Mucosa of stomach (tissue), 1 donor: ENCODE measurements around the gene TLCD1.

Experiments used
- H3K27me3 ChIP-seq: one replicate; pipeline ENCODE4 v1.7.0; 2013; ENCODE audit warnings: mild to moderate bottlenecking, low read length; ENCODE audit not compliant: control insufficient read depth, insufficient read depth
- H3K36me3 ChIP-seq: one replicate; pipeline ENCODE4 v1.7.0; 2013; ENCODE audit warnings: low read length; ENCODE audit not compliant: control insufficient read depth, insufficient read depth
- H3K4me1 ChIP-seq: one replicate; pipeline ENCODE4 v1.7.0; 2013; ENCODE audit warnings: mild to moderate bottlenecking, low read length; ENCODE audit not compliant: control insufficient read depth, insufficient read depth
- H3K4me3 ChIP-seq: one replicate; pipeline ENCODE4 v1.7.0; 2013; ENCODE audit warnings: low read length
- H3K9ac ChIP-seq: one replicate; pipeline ENCODE4 v1.7.0; 2013; ENCODE audit warnings: mild to moderate bottlenecking, low read length, moderate library complexity
- H3K9me3 ChIP-seq: one replicate; pipeline ENCODE4 v1.7.0; 2013; ENCODE audit warnings: mild to moderate bottlenecking, low read length, moderate library complexity; ENCODE audit not compliant: control insufficient read depth
- donor health status: Pancreatic carcinoma.

TLCD1 gene

GRCh38 chr17:28702026-28702751, 23.8 kb downstream of the TLCD1 start:
- Histone ChIP-seq H3K9ac (no peak overlapping the region), H3K4me3 (no peak overlapping the region)

GRCh38 chr17:28700830-28701492, 25.1 kb downstream of the TLCD1 start:
- H3K9ac ChIP-seq: no peak overlapping the region

More at GRCh38 chr17:28702026-28702751, 23.8 kb downstream of the TLCD1 start:
- H3K9me3 ChIP-seq: no peaks in the 10 kb centered on the region
- H3K4me1 ChIP-seq: peaks cover 33% of the 10 kb centered on the region
- H3K27me3 ChIP-seq: no peaks in the 10 kb centered on the region
- peaks cover 45% of the 10 kb centered on the region for H3K36me3 ChIP-seq

GRCh38 chr17:28700278-28700677, 25.8 kb downstream of the TLCD1 start:
- Histone ChIP-seq H3K27me3 (no peaks in the 10 kb centered on the region), H3K4me1 (peaks cover 42% of the 10 kb centered on the region), H3K36me3 (peaks cover 59% of the 10 kb centered on the region), H3K9me3 (no peaks in the 10 kb centered on the region), H3K4me3 (no peak overlapping the region), H3K9ac (no peak overlapping the region)

More at GRCh38 chr17:28700830-28701492, 25.1 kb downstream of the TLCD1 start:
- H3K4me3 ChIP-seq: no peak overlapping the region
- H3K27me3 ChIP-seq: no peaks in the 10 kb centered on the region
- H3K4me1 ChIP-seq: peaks cover 42% of the 10 kb centered on the region
- H3K36me3 ChIP-seq: peaks cover 52% of the 10 kb centered on the region
- no peaks in the 10 kb centered on the region for H3K9me3 ChIP-seq

GRCh38 chr17:28698253-28698941, 27.6 kb downstream of the TLCD1 start:
- H3K36me3 ChIP-seq: peaks cover 60% of the 10 kb centered on the region
- no peaks in the 10 kb centered on the region for H3K9me3 ChIP-seq
- peaks cover 42% of the 10 kb centered on the region for H3K4me1 ChIP-seq
- H3K9ac ChIP-seq: peak overlapping the region; percentile 11
- no peaks in the 10 kb centered on the region for H3K27me3 ChIP-seq
- no peak overlapping the region for H3K4me3 ChIP-seq

- Histone ChIP-seq H3K36me3 (peaks cover 29% of the 10 kb centered on the region), H3K4me3 (no peak overlapping the region)
Measured at GRCh38 chr17:28693869-28694268, 32.2 kb downstream of the TLCD1 start.

GRCh38 chr17:28689011-28689410, 37.0 kb downstream of the TLCD1 start:
- H3K4me1 ChIP-seq: no peaks in the 10 kb centered on the region
- no peak overlapping the region for H3K9ac ChIP-seq
- no peaks in the 10 kb centered on the region for H3K9me3 ChIP-seq
- H3K36me3 ChIP-seq: peaks cover 22% of the 10 kb centered on the region
- no peak overlapping the region for H3K4me3 ChIP-seq
- no peaks in the 10 kb centered on the region for H3K27me3 ChIP-seq

More at GRCh38 chr17:28693869-28694268, 32.2 kb downstream of the TLCD1 start:
- Histone ChIP-seq H3K4me1 (peaks cover 26% of the 10 kb centered on the region), H3K9ac (no peak overlapping the region), H3K27me3 (no peaks in the 10 kb centered on the region), H3K9me3 (no peaks in the 10 kb centered on the region)

GRCh38 chr17:28688481-28688880, 37.6 kb downstream of the TLCD1 start:
- Histone ChIP-seq H3K27me3 (no peaks in the 10 kb centered on the region), H3K9me3 (no peaks in the 10 kb centered on the region), H3K36me3 (peaks cover 23% of the 10 kb centered on the region), H3K4me3 (no peak overlapping the region), H3K4me1 (no peaks in the 10 kb centered on the region), H3K9ac (no peak overlapping the region)

GRCh38 chr17:28686296-28686695, 39.7 kb downstream of the TLCD1 start:
- Histone ChIP-seq H3K4me1 (no peaks in the 10 kb centered on the region), H3K4me3 (no peak overlapping the region), H3K36me3 (peaks cover 36% of the 10 kb centered on the region), H3K9ac (no peak overlapping the region), H3K27me3 (no peaks in the 10 kb centered on the region), H3K9me3 (no peaks in the 10 kb centered on the region)

- H3K4me1 ChIP-seq: no peaks in the 10 kb centered on the region
- H3K4me3 ChIP-seq: no peak overlapping the region
- no peaks in the 10 kb centered on the region for H3K27me3 ChIP-seq
- peaks cover 36% of the 10 kb centered on the region for H3K36me3 ChIP-seq
- no peak overlapping the region for H3K9ac ChIP-seq
- no peaks in the 10 kb centered on the region for H3K9me3 ChIP-seq
Measured at GRCh38 chr17:28685366-28685765, 40.7 kb downstream of the TLCD1 start.

- no peaks in the 10 kb centered on the region for H3K4me1 ChIP-seq
- no peaks in the 10 kb centered on the region for H3K27me3 ChIP-seq
- peaks cover 36% of the 10 kb centered on the region for H3K36me3 ChIP-seq
- no peak overlapping the region for H3K9ac ChIP-seq
- H3K9me3 ChIP-seq: no peaks in the 10 kb centered on the region
- no peak overlapping the region for H3K4me3 ChIP-seq
Measured at GRCh38 chr17:28684963-28685362, 41.1 kb downstream of the TLCD1 start.

- H3K4me3 ChIP-seq: no peak overlapping the region
- no peaks in the 10 kb centered on the region for H3K4me1 ChIP-seq
- H3K9me3 ChIP-seq: no peaks in the 10 kb centered on the region
- peaks cover 41% of the 10 kb centered on the region for H3K36me3 ChIP-seq
- no peaks in the 10 kb centered on the region for H3K27me3 ChIP-seq
- no peak overlapping the region for H3K9ac ChIP-seq
Measured at GRCh38 chr17:28682655-28683054, 43.4 kb downstream of the TLCD1 start.

- Histone ChIP-seq H3K27me3 (no peaks in the 10 kb centered on the region), H3K4me1 (no peaks in the 10 kb centered on the region), H3K4me3 (no peak overlapping the region), H3K36me3 (peaks cover 38% of the 10 kb centered on the region), H3K9ac (no peak overlapping the region), H3K9me3 (no peaks in the 10 kb centered on the region)
Measured at GRCh38 chr17:28675980-28676379, 50.1 kb downstream of the TLCD1 start.
